Measurements from ENCODE around the gene BDKRB1. TPM values are rescaled to one million over a fixed set of nuclear protein-coding genes. Genes with fewer than 3 reads are reported as not detected.

Gene BDKRB1
- total RNA-seq, 1 donor from 2014 or later, result not detected

GRCh38 chr14:96249029-96249428 is 7.0 kb upstream of the BDKRB1 start:
- Histone ChIP-seq H3K4me3 (no peak overlapping the region), H3K9me3 (no peaks in the 10 kb centered on the region), H3K4me1 (no peaks in the 10 kb centered on the region), H3K27ac (no peak overlapping the region), H3K27me3 (no peaks in the 10 kb centered on the region), H3K36me3 (no peaks in the 10 kb centered on the region)
- no peak for DNase-seq (ENCODE audit: low spot score in 2 of 2)
- intact Hi-C loops (cut with DNase I), result no loop called here
- no peak for TF ChIP-seq CTCF (IDR thresholded peaks at IDR 0.05)

GRCh38 chr14:96250485-96250884 is 5.5 kb upstream of the BDKRB1 start:
- no peaks in the 10 kb centered on the region for H3K9me3 ChIP-seq
- TF ChIP-seq CTCF (IDR thresholded peaks at IDR 0.05), result no peak
- no peaks in the 10 kb centered on the region for H3K36me3 ChIP-seq
- H3K4me3 ChIP-seq, result no peak overlapping the region
- intact Hi-C loops (cut with DNase I), result no loop called here
- no peaks in the 10 kb centered on the region for H3K27me3 ChIP-seq
- H3K4me1 ChIP-seq, result no peaks in the 10 kb centered on the region
- no peak for DNase-seq (ENCODE audit: low spot score in 2 of 2)
- no peak overlapping the region for H3K27ac ChIP-seq

GRCh38 chr14:96251656-96252155 is 4.3 kb upstream of the BDKRB1 start:
- no peak for TF ChIP-seq CTCF (IDR thresholded peaks at IDR 0.05)
- Histone ChIP-seq H3K4me1 (no peaks in the 10 kb centered on the region), H3K27ac (no peak overlapping the region), H3K4me3 (no peak overlapping the region), H3K9me3 (no peaks in the 10 kb centered on the region), H3K27me3 (no peaks in the 10 kb centered on the region), H3K36me3 (no peaks in the 10 kb centered on the region)
- intact Hi-C loops (cut with DNase I), result no loop called here
- no peak for DNase-seq (ENCODE audit: low spot score in 2 of 2)

GRCh38 chr14:96252323-96252998 is 3.5 kb upstream of the BDKRB1 start:
- H3K4me3 ChIP-seq, result no peak overlapping the region
- H3K36me3 ChIP-seq, result no peaks in the 10 kb centered on the region
- no peaks in the 10 kb centered on the region for H3K27me3 ChIP-seq
- H3K4me1 ChIP-seq, result no peaks in the 10 kb centered on the region
- TF ChIP-seq CTCF (IDR thresholded peaks at IDR 0.05), result no peak
- DNase-seq (ENCODE audit: low spot score in 2 of 2), result no peak
- intact Hi-C loops (cut with DNase I), result no loop called here
- H3K9me3 ChIP-seq, result no peaks in the 10 kb centered on the region
- no peak overlapping the region for H3K27ac ChIP-seq

GRCh38 chr14:96252999-96253539 is 2.9 kb upstream of the BDKRB1 start:
- Histone ChIP-seq H3K9me3 (no peaks in the 10 kb centered on the region), H3K4me3 (no peak overlapping the region), H3K27ac (no peak overlapping the region), H3K36me3 (no peaks in the 10 kb centered on the region), H3K4me1 (no peaks in the 10 kb centered on the region), H3K27me3 (no peaks in the 10 kb centered on the region)
- DNase-seq (ENCODE audit: low spot score in 2 of 2), result no peak
- TF ChIP-seq CTCF (IDR thresholded peaks at IDR 0.05), result no peak
- intact Hi-C loops (cut with DNase I), result no loop called here

Measured in ascending aorta (tissue), 2 donors.